GM18951 (cell line): ENCODE results near the gene PLA2G12B.

Source experiments
- POLR2A ChIP-seq: IDR thresholded peaks from 4 replicates; pipeline ENCODE4 v1.6.1; 2011; ENCODE audit warnings: mild to moderate bottlenecking; ENCODE audit not compliant: insufficient read length, insufficient read depth; ENCODE audit errors: extremely low read depth
- in situ Hi-C: fragments of 300-500 bp; cut with MboI; formaldehyde crosslinking; loops from one replicate; pipeline ENCODE4 v1.12.0; 2022; ENCODE audit warnings: low sequenced_read_pairs, mixed read lengths, inconsistent platforms; ENCODE audit not compliant: unreplicated experiment

Gene PLA2G12B

GRCh38 chr10:72893136-72893798 is 61.3 kb downstream of the PLA2G12B start, which contains the start of gene OIT3:
Gene OIT3 (plus strand): TSS chr10:72893739. CDS start chr10:72893799, 60 bp downstream.
- in situ Hi-C loops = no loop called here

GRCh38 chr10:72890086-72890485 is 64.5 kb downstream of the PLA2G12B start:
- no peak for TF ChIP-seq POLR2A
- in situ Hi-C loops = no loop called here

More at GRCh38 chr10:72893136-72893798, 61.3 kb downstream of the PLA2G12B start, which contains the start of gene OIT3:
- TF ChIP-seq POLR2A = no peak

GRCh38 chr10:72889391-72889831 is 65.2 kb downstream of the PLA2G12B start:
- in situ Hi-C loops = no loop called here
- no peak for TF ChIP-seq POLR2A

GRCh38 chr10:72888151-72888638 is 66.4 kb downstream of the PLA2G12B start:
- in situ Hi-C loops = no loop called here
- TF ChIP-seq POLR2A = no peak

- in situ Hi-C loops = no loop called here
- TF ChIP-seq POLR2A = no peak
Observed at GRCh38 chr10:72887043-72887442, 67.6 kb downstream of the PLA2G12B start.

GRCh38 chr10:72886621-72887020 is 68.0 kb downstream of the PLA2G12B start:
- in situ Hi-C loops = no loop called here
- no peak for TF ChIP-seq POLR2A

GRCh38 chr10:72885953-72886352 is 68.7 kb downstream of the PLA2G12B start:
- no peak for TF ChIP-seq POLR2A
- in situ Hi-C loops = no loop called here
